Nephron progenitor cell (in vitro differentiated cells): ENCODE measurements around the gene MAGI2.

Source experiments
- DNase-seq: peaks from one replicate; pipeline ENCODE4 v3.0.0; 2021
- H3K27ac Mint-ChIP-seq: 2 replicates; pipeline ENCODE4 v1.8.0; 2021; ENCODE audit warnings: mild to moderate bottlenecking, moderate library complexity, mixed read lengths
- H3K27me3 Mint-ChIP-seq: 2 replicates; pipeline ENCODE4 v1.8.0; 2021; ENCODE audit warnings: mild to moderate bottlenecking, low read depth, mixed read lengths; ENCODE audit not compliant: poor library complexity
- H3K36me3 Mint-ChIP-seq: 2 replicates; pipeline ENCODE4 v1.8.0; 2021; ENCODE audit warnings: low read depth, mixed read lengths
- H3K4me1 Mint-ChIP-seq: 2 replicates; pipeline ENCODE4 v1.8.0; 2021; ENCODE audit warnings: mixed read lengths
- H3K4me3 Mint-ChIP-seq: 2 replicates; pipeline ENCODE4 v1.8.0; 2021; ENCODE audit warnings: mild to moderate bottlenecking, moderate library complexity, mixed read lengths
- H3K9me3 Mint-ChIP-seq: 2 replicates; pipeline ENCODE4 v1.8.0; 2021; ENCODE audit warnings: mild to moderate bottlenecking, moderate library complexity, mixed read lengths
- CTCF ChIP-seq: fragments of 200-600 bp; sonication (generic); IDR thresholded peaks from 2 replicates; pipeline ENCODE4 v1.5.0; 2021; ENCODE audit warnings: antibody characterized with exemption

MAGI2 gene

GRCh38 chr7:79403451-79403850, 50.0 kb downstream of the MAGI2 start:
- H3K4me1 Mint-ChIP-seq: no peaks in the 10 kb centered on the region
- no peak overlapping the region for H3K4me3 Mint-ChIP-seq
- H3K27ac Mint-ChIP-seq: no peak overlapping the region
- no peaks in the 10 kb centered on the region for H3K9me3 Mint-ChIP-seq
- no peaks in the 10 kb centered on the region for H3K27me3 Mint-ChIP-seq
- no peak for TF ChIP-seq CTCF
- H3K36me3 Mint-ChIP-seq: no peaks in the 10 kb centered on the region
- DNase-seq: no peak

- no peaks in the 10 kb centered on the region for H3K9me3 Mint-ChIP-seq
- DNase-seq: no peak
- TF ChIP-seq CTCF: no peak
Measured at GRCh38 chr7:79401254-79401653, 52.2 kb downstream of the MAGI2 start.

GRCh38 chr7:79400222-79400621, 53.2 kb downstream of the MAGI2 start:
- DNase-seq: no peak
- no peaks in the 10 kb centered on the region for H3K36me3 Mint-ChIP-seq
- no peak for TF ChIP-seq CTCF
- no peaks in the 10 kb centered on the region for H3K9me3 Mint-ChIP-seq
- H3K4me3 Mint-ChIP-seq: no peak overlapping the region
- H3K4me1 Mint-ChIP-seq: no peaks in the 10 kb centered on the region
- H3K27ac Mint-ChIP-seq: no peak overlapping the region
- H3K27me3 Mint-ChIP-seq: peaks cover 3% of the 10 kb centered on the region

More at GRCh38 chr7:79401254-79401653, 52.2 kb downstream of the MAGI2 start:
- Mint-ChIP-seq H3K4me3 (no peak overlapping the region), H3K36me3 (no peaks in the 10 kb centered on the region), H3K4me1 (no peaks in the 10 kb centered on the region), H3K27me3 (no peaks in the 10 kb centered on the region), H3K27ac (no peak overlapping the region)

GRCh38 chr7:79398138-79398749, 55.2 kb downstream of the MAGI2 start:
- no peaks in the 10 kb centered on the region for H3K9me3 Mint-ChIP-seq
- H3K4me3 Mint-ChIP-seq: no peak overlapping the region
- no peaks in the 10 kb centered on the region for H3K4me1 Mint-ChIP-seq
- DNase-seq: no peak
- H3K36me3 Mint-ChIP-seq: no peaks in the 10 kb centered on the region
- H3K27me3 Mint-ChIP-seq: peaks cover 3% of the 10 kb centered on the region
- H3K27ac Mint-ChIP-seq: no peak overlapping the region
- TF ChIP-seq CTCF: no peak

- H3K27ac Mint-ChIP-seq: no peak overlapping the region
- no peak for TF ChIP-seq CTCF
- no peak overlapping the region for H3K4me3 Mint-ChIP-seq
- H3K27me3 Mint-ChIP-seq: no peaks in the 10 kb centered on the region
- DNase-seq: no peak
- no peaks in the 10 kb centered on the region for H3K36me3 Mint-ChIP-seq
- no peaks in the 10 kb centered on the region for H3K9me3 Mint-ChIP-seq
- H3K4me1 Mint-ChIP-seq: no peaks in the 10 kb centered on the region
Measured at GRCh38 chr7:79386688-79387422, 66.6 kb downstream of the MAGI2 start.

- Mint-ChIP-seq H3K36me3 (no peaks in the 10 kb centered on the region), H3K9me3 (no peaks in the 10 kb centered on the region), H3K27ac (no peak overlapping the region), H3K4me3 (no peak overlapping the region), H3K4me1 (no peaks in the 10 kb centered on the region), H3K27me3 (no peaks in the 10 kb centered on the region)
- DNase-seq: no peak
- TF ChIP-seq CTCF: no peak
Measured at GRCh38 chr7:79381921-79382320, 71.5 kb downstream of the MAGI2 start.
